ENCODE results near the gene CENATAC.
"Not testable (repeated sequence)": the region's sequence is repeated elsewhere in the genome, so short reads cannot be mapped to it uniquely, and the experiment has no call there.

CENATAC gene

GRCh38 chr11:119028346-119029068 lies 30.6 kb downstream of the CENATAC start:
- DNase-seq: no peak

DNA sequence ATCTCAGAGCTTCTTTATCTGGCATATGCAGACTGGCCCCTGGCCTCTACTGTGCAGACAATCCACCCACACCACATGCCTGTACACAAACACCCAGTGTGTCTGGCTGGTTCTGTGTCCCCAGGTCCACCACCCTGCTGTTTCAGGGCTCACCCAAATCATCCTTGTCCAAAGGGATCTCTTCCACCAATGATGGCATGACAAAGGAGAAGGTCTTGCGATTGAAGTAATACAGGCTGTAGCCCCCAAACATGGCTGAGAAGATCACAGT lies 31.1 kb downstream of the CENATAC start:
- no peak for DNase-seq

GRCh38 chr11:119029340-119030028 lies 31.5 kb downstream of the CENATAC start:
- peak; percentile 31 for DNase-seq

DNA sequence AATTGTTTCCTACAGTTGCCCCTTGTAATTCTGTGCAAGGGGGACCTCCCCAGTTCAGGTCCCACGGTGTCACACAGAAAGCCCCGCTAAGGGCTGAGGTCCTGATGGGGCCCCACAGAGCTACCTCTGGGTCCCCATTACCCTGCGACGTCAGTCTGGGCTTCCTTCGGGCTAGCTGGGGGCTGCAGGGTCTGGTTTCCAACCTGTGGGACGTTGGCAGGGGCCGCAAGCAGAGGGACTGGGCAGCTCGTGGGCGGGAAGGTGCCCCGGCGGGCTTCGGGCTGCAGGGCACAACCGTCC lies 32.0 kb downstream of the CENATAC start:
- DNase-seq: no peak

DNA sequence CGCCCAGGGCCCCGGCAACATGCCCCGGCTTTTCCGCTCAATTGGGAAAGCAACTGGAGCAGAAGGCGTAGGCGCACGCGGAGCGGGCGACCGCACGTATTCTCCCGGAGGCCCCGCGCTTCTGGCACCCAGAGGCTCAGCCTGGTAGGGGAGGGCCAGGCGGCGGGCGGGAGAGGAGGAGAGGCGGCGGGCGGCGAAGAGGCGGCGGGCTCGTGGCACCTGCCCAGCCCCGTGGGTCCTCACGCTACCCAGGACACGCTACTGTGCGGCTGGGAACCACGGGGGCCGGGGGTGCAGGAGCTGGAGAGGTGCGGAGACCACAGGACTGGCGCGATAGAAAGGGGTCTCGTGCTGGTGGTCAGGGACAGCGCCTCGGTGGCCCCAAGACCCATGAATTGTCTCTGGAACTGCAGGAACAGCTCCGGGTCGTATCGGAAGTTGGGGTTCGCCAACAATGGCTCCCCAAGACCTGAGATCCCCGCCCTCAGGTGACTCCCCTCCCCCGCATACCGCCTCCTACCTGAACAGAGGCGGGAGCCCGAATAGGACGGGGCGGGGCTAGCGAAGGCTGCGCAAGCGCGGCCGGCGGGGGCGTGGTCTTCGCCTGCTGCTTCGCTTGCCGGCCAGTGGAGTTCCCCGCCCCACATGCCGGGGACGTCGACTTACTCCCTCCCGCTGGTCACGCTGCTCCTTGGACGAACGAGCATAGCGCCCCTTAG lies 32.5 kb downstream of the CENATAC start, which contains the start of gene SLC37A4:
TSS of gene SLC37A4 (minus strand) at position 549 of the 719 bp plus-strand sequence.
- peak; percentile 99 for DNase-seq

DNA sequence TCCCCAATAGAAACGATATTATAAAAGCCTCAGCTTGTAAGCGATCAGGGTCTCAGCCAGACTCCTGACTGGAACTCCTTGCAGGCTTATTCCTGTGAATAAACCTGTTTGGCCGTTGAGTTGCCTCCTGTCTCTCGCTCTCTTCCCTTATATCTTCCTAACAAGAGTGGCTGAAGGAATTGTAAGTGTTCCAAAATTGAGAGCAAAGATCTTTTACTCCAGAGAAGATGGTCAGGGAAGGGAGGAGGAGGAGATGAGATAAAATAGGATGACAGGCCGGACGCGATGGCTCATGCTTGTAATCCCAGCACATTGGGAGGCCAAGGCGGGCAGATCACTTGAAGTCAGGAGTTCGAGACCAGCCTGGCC lies 34.0 kb downstream of the CENATAC start:
- DNase-seq: no peak

- DNase-seq: not testable (repeated sequence)
These were observed 35.5 kb downstream of the CENATAC start for GRCh38 chr11:119033421-119033820.

DNA sequence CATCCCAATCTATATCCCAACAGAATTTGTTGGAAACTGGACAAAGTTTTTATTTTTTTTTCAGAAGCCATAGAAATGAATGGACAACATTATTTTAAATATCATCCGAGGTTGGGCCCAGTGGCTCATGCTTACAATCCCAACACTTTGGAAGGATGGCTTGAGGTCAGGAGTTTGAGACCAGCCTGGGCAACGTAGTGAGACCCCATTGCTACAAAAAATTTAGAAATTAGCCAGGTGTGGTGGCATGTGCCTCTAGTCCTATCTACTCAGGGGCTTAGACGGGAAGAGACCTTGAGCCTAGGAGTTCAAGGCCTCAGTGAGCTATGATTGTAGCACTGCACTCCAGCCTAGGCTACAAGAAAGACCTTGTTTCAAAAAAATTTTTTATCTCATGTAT lies 36.9 kb downstream of the CENATAC start:
- DNase-seq: no peak

DNA sequence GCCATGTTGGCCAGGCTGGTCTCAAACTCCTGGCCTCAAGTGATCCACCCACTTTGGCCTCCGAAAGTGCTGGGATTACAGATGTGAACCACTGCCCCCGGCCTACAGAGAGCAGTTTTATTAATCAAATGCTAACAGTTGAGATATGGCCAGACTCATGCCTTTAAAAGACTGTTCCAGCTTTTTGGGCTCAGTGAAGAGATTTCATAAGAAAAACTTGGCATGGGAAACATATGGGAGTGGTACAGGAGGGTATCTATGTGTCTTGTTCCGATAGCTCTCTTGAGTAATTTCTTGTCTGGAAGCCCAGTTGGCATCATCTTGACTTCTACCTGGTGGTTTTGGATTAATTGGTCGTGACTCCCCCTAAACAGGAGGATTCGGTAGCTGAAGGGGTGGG lies 40.9 kb downstream of the CENATAC start:
- DNase-seq: no peak

DNA sequence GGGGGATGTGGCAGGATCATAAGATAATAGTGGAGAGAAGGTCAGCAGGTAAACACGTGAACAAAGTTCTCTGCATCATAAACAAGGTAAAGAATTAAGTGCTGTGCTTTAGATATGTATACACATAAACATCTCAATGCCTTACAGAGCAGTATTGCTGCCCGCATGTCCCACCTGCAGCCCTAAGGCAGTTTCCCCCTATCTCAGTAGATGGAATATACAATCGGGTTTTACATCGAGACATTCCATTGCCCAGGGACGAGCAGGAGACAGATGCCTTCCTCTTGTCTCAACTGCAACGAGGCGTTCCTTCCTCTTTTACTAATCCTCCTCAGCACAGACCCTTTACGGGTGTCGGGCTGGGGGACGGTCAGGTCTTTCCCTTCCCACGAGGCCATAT lies 41.5 kb downstream of the CENATAC start:
- not testable (repeated sequence) for DNase-seq

DNA sequence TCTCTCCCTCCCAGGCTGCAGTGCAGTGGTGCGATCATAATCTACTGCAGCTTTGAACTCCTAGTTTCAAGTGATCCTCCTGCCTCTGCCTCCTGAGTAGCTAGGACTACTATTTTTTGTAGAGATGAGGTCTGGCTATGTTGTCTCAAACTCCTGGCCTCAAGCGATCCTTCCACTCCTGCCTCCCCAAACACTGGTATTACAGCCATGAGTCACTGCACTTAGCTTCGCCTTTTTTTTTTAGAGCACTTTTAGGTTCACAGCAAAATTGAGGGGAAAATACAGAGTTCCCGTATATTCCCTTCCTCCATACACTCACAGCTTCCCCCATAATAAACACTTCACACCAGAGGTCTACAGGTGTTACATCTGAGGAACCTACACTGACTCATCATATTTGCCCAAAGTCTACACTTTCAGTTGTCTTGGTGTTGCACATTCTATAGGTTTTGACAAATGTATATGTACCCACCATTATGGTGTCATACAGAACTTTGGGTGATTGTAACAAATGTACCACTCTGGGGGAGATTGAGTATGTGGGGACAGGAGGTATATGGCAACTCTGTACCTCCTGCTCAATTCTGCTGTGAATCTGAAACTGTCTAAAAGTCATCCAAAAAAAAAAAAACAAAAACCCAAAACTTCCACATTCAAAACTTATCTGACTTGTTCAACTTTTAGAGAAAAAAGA lies 44.0 kb downstream of the CENATAC start:
- DNase-seq: no peak

GRCh38 chr11:119042927-119043326 lies 45.0 kb downstream of the CENATAC start:
- no peak for DNase-seq

GRCh38 chr11:119044708-119045107 lies 46.8 kb downstream of the CENATAC start:
- DNase-seq: no peak

GRCh38 chr11:119046489-119046888 lies 48.6 kb downstream of the CENATAC start:
- no peak for DNase-seq

GRCh38 chr11:119047205-119047604 lies 49.3 kb downstream of the CENATAC start:
- DNase-seq: no peak

DNA sequence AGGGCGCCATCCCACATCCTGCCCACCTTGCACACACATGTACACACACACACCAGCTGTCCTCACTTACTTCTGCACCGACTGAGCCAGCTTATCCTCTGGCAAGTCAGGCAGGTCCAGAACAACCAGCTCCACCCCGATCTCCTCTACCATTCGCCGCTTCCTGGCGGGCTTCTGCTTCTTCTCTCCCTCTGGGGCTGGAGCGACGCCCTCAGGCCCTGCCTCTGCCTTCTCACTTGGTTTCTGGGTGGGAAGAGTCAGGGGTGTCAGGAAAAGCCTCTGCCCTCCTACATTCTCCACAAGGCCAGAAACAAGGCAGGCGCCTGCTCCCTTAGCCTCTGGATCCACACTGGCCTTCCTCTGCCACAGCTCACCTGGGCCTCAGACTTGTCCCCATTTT lies 50.7 kb downstream of the CENATAC start:
- DNase-seq: no peak

DNA sequence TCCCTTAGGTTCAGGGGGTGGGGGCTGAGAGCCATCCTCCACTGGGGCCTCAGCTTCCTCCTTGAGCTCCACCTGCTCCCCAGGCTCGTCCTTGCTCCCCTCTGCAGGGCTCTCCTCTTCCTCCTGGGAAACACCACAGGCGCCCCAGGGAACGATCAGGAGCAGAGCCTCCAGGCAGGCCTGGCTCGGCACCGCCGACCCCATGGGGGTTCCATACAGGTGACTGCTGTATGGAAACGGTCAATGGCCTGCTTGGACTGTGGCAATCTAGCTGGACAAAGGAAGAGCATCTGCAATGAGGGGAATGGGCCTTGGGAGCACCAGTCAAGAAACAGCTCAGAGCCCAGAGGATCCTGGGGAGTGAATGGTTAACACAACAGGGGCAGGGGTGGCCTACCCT lies 51.1 kb downstream of the CENATAC start:
- DNase-seq: no peak

- DNase-seq: no peak
These were observed 53.7 kb downstream of the CENATAC start for GRCh38 chr11:119051440-119052162.

GRCh38 chr11:119052163-119052814 lies 54.4 kb downstream of the CENATAC start:
- no peak for DNase-seq

DNA sequence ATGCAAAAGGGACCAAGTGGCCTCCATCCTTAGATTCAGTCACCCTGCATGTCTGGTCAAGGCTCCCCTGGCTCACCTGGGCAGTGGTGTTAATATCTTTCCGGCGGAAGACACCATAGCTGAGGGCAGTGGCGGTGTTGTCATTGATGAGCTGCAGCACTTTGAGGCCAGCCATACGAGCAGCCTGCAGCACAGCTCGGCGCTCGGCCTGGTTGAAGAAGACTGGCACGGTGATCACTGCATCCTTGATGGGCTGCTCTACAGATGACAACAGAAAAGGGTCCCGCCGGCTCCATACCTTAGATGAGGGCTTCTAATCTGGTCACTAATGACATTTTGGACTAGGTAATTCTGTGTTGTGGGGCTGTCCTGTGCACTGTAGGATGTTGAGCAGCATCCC lies 56.5 kb downstream of the CENATAC start:
- no peak for DNase-seq

DNA sequence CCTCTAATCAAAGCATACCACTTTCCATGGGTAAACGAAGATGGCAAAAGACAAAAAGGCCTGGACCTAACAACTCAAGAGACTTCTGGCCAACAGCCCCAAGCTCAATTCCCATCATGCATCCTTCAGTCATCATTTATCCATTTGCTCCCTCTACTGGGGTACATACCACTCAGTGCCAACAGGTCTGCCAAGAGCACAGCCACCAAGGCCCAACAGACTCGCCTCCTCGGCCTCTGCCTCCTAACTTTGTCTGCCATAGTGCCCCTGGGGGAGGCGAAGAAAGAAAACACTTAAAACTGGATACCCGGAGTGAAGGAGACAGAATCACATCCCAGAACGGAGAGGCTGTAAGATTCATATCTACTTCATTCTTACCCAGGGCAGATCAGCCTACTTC lies 58.0 kb downstream of the CENATAC start:
- DNase-seq: peak; percentile 32

DNA sequence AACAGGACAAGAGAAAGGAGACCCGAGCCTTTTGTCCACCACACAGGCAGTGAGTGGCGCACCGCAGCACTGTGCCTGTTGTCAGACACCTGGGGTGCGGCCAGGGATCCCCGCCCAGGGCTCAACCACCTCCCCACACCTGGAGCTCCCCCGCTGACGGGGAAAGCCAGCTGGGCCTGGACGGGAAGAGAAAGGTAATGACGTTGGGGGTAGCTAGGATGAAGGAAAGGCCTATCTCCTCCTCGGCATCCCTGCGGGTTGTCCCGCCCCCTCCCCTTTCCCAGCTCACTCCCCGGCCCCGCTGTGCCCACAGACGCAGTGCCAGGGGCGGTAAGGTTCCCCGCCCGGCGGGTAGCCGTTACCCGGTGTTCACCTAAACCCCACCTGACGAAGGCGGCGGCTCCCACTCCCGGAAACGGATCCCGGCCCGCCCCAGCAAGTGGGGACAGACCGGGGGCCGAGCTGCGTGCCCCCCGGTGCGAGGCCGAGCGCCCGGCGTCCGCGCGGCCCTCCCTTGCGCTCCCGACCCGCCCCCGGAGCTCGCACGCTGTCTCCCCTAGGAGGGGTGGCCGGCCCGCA lies 58.6 kb downstream of the CENATAC start:
- peak; percentile 23 for DNase-seq

Measured in activated CD4-positive, alpha-beta T cell treated with anti-CD3 and anti-CD28 coated beads, Interleukin-2, amount 50 U/mL, for 16 hours (primary cell).